Breast epithelium (tissue), 3 donors: Measurements from ENCODE around the gene CD86.

Experiments used
- POLR2AphosphoS5 ChIP-seq, 3 donors: sonication (generic); formaldehyde crosslinking; IDR thresholded peaks; one replicate each; pipeline ENCODE4 v1.6.1; 2017; ENCODE audit warnings: antibody characterized with exemption in 3 of 3
- TF ChIP-seq, protein P1 (sequence below), 3 donors: fragments of 450-650 bp; IDR thresholded peaks; one replicate each; pipeline ENCODE4 v1.5.1; 2016 to 2017; ENCODE audit warnings: antibody characterized with exemption in 3 of 3, mild to moderate bottlenecking in 3 of 3, moderate library complexity in 3 of 3

DNA sequence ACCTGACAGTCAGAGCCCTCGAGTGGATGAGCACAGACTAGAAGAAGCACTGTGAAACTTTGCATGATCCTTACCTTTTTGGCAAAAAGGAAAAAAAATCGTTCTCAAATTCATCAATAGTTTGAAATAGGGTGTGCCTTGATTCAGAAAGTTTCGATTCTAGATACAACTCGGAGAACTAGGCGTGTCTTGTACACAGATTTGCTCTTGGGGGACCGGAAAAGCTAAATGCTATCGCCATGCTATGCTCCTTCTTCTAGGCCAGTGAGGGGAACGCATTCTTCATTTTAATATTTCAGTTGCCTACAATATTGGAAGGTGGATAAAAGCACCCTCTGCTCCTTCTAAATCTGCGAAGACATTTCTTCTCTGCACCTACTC, 25.0 kb downstream of the CD86 start:
- TF ChIP-seq, protein P1, sequence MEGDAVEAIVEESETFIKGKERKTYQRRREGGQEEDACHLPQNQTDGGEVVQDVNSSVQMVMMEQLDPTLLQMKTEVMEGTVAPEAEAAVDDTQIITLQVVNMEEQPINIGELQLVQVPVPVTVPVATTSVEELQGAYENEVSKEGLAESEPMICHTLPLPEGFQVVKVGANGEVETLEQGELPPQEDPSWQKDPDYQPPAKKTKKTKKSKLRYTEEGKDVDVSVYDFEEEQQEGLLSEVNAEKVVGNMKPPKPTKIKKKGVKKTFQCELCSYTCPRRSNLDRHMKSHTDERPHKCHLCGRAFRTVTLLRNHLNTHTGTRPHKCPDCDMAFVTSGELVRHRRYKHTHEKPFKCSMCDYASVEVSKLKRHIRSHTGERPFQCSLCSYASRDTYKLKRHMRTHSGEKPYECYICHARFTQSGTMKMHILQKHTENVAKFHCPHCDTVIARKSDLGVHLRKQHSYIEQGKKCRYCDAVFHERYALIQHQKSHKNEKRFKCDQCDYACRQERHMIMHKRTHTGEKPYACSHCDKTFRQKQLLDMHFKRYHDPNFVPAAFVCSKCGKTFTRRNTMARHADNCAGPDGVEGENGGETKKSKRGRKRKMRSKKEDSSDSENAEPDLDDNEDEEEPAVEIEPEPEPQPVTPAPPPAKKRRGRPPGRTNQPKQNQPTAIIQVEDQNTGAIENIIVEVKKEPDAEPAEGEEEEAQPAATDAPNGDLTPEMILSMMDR (IDR thresholded peaks at IDR 0.05), result no peak
- TF ChIP-seq POLR2AphosphoS5 (IDR thresholded peaks at IDR 0.05), result no peak
